Activated CD4-positive, alpha-beta T cell treated with anti-CD3 and anti-CD28 coated beads, Interleukin-2, amount 50 U/mL, for 4 hours (primary cell): ENCODE measurements around the gene CEMP1.

Experiments
- DNase-seq, 2 experiments: peaks; one replicate each; pipeline ENCODE4 v3.0.0-alpha.2; 2020

CEMP1 gene

DNA sequence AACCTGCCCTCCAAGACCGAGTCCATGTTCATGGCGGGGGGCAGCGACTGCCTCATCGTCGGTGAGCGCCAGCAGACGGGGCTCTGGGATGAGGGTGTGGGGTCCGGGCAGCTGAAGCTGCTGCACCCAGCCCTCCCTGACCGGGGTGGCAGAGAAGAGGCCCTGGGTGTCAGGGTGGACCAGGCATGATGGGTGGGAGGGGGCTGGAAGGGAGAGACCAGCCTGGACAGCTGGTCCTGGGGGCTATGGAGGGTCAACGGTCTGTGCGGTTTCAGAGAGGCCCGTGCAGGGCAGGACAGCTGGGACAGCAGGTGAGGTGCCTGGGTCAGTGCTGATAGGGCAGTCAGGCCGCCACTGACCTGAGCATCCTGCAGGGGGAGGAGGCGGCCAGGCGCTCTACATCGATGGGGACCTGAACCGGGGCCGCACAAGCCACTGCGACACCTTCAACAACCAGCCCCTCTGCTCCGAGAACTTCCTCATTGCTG is 30.7 kb downstream of the CEMP1 start:
- DNase-seq: no peak

DNA sequence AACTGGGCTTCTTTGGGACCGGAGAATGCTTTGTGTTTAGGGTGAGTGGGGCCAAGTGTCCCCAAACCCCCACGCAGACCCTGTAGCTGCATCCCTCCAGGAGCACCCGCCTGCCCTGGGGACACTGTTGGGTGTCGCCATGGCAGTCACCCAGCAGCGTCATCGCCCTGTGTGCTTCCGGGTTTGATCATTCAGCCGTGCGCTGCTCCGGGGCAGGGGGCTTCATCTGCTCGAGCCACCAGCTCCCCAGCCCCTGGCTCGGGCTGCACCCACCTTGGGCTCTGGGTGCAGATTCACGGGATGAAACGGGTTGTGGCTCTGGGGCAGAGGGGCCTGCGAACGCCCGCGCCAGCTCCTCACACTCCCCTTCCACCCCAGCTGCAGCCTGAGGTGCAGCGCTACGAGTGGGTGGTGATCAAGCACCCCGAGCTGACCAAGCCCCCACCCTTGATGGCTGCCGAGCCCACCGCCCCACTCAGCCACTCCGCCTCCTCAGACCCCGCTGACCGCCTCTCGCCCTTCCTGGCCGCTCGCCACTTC is 31.2 kb downstream of the CEMP1 start:
- DNase-seq: no peak

DNA sequence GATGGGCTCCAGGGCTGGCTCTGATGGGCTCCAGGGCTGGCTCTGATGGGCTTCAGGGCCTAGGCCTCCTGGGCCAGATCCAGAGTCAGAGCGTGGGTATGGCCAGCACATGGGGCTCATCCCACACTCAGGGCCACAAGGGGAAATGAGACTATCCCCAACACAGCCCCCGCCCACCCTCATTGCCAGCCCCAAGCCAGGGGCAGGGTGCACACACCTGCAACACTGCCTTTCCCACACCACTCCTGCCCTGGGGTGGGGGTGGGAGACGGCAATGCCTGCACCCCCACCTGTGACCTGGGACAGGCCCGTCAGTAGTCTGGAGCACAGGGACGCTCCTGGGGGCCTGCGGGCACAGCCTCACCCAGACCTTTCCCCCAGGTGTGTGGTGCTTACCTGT is 31.8 kb downstream of the CEMP1 start:
- DNase-seq: no peak

DNA sequence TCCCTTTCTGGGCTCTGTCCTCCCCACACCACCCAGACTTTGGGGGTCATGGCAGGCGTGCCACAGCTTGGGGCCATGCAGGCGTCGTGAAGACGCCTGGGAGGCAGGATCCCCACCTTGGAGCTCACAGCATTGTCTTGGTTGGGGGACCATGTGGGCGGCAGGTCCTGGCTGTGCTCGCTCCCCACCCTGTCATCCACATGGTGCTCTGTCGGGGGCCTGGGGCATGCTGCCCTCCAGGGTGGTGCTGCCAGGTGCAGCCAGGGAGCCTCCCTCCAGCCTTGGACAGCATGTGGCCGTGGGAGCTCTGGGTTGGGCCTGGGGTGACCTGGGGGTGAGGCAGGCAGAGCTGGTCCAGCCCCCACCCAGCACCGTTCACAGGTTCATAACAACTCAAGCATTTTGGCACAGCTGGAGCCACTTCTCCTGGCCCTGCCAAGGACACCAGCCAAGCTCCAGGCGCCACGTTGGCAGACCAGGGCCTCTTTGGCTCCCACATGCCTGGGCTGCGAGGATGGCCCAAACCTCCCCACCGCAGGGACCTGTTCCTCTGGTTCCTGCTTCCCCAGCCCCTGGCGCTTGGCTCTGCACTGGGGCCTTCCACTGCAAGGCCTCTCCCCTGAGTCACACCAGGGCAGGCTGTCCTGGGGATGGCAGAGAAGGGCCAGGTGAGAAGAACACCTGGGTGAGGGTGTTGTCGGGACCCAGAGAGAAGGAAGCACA is 32.5 kb downstream of the CEMP1 start:
- no peak for DNase-seq

DNA sequence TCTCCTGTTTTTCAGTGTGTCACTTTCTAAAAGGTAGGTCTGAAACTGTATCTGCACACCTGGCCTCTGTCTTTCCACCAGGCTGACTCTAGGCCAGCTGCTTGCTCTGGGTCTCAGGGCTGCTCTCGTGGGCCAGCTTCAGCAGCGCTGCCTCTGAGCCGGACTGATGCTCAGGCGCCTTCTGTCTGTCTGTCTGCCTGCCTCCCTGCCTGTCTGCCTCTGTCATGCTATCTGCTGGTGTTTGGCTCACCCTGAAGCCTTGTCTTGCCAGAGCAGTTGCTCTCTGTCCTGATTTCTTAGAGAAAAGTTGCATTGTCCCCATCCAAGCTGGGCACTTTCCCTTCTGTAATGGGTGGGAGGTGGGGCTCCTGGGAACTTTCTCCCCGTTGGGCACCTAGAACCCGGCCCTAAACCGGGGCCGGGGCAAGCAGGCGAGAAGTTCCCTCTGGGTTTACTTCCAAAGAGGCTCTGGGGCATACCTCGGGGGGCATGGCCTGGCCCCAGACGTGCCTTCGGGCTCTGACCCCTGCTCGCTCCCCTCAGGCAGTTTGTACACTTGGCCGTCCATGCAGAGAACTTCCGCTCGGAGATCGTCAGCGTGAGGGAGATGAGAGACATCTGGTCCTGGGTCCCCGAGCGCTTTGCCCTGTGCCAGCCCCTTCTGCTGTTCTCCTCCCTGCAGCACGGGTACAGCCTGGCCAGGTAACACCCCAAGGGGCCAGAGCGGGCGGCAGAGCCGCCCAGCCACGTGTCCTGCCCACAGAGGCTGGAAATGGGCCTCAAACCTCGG is 33.3 kb downstream of the CEMP1 start:
- no peak for DNase-seq

DNA sequence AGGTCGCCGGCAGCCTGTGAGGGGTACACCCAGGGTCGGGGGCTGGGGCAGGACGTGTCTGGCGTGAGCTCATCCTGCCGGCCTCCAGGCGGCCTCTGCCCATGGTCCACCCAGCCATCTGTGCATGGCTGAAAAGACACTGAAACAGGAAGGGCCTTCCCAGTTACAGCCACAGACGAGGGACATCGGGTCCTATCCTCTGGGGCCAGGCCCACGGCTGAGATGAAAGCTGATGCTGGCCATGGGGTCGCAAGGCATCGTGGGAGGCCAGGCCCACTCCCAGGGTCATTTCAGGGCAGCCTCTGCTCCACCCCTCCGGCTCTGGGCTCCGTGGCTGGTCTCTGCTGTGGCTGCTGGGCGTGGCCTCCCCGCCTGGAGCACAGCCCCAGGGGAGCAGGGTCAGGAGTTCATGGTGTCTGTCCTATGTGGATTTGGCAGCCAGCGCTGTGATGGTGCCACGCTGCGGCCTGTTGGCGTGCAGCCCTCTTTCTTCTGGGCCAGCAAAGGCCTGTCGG is 34.0 kb downstream of the CEMP1 start:
- DNase-seq: no peak

DNA sequence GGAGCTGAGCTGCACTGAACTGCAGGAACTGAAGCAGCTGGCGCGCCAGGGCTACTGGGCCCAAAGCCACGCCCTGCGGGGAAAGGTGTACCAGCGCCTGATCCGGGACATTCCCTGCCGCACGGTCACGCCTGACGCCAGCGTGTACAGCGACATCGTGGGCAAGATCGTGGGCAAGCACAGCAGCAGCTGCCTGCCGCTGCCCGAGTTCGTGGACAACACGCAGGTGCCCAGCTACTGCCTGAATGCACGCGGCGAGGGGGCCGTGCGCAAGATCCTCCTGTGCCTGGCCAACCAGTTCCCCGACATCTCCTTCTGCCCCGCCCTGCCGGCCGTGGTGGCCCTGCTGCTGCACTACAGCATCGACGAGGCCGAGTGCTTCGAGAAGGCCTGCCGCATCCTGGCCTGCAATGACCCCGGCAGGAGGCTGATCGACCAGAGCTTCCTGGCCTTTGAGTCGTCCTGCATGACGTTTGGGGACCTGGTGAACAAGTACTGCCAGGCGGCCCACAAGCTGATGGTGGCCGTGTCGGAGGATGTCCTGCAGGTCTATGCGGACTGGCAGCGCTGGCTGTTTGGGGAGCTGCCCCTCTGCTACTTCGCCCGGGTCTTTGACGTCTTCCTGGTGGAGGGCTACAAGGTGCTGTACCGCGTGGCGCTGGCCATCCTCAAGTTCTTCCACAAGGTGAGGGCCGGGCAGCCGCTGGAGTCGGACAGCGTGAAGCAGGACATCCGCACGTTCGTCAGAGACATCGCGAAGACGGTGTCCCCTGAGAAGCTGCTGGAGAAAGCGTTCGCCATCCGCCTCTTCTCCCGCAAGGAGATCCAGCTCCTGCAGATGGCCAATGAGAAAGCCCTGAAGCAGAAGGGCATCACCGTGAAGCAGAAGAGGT is 34.7 kb downstream of the CEMP1 start:
- no peak for DNase-seq

DNA sequence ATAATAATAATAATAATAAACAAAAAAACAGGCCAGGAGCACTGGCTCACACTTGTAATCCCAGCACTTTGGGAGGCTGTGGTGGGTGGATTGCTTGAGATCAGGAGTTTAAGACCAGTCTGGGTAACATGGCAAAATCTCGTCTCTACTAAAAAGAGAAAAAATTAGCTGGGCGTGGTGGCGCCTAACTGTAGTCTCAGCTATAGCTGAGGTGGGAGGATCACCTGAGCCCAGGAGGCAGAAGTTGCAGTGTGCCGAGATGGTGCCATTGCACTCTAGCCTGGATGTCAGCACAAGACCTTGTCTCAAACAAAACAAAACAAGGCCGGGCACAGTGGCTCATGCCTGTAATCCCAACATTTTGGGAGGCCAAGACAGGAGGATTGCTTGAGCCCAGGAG is 36.2 kb downstream of the CEMP1 start:
- no peak for DNase-seq

DNA sequence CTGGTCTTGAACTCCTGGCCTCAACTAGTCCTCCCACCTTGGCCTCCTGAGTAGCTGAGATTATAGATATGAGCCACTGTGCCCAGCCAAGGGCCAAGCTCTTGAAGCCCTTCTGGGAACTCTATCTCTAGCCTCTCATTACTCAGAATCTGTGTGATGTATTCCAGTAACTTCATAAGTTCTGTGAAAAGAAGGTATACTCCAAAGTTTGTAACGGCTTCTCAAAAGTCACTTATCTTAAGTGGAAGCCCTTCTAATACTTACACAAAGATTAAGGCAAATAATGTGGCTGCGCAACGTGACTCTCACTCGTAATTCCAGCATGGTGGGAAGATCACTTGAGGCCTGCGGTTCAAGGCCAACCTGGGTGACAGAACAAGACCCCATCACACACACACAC is 36.6 kb downstream of the CEMP1 start:
- DNase-seq: no peak

DNA sequence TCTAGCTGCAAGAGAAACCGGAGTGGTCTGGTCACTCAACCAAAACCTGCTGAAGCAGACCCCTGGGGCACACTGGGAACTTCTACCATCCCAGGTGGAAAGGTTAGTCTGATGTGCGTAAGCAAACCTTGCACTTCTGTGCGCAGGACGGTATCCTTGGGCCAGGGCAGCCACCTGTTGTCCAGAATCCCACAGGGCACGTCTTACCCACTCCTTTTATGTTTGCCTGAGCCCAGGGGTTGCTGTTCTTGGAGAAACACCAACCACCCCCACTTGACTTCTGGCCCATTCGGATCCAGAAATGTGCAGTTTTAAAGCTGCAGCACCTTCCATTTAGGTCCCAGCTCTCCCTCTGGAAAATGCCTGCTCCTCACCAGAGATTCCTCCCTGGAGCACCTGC is 37.6 kb downstream of the CEMP1 start:
- no peak for DNase-seq

DNA sequence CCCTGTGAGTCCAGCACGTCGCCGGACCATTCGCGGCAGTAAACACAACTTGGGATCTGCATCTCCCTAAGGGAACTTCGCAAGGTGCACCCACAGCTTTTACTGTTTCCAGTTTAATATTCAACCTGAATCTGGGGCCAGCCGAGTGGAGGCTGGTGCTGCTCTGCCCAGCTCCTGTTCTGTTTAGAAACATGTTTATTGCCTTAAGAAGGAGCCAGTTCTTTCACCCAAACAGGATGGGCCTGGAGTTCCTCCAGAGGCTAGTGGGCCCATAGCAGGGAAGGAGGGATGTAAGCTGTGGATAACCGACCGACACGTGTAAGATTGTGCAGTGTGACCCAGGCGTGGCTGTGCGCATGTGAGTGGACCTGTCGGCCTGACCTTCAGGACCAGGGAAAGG is 38.9 kb downstream of the CEMP1 start:
- DNase-seq: no peak

DNA sequence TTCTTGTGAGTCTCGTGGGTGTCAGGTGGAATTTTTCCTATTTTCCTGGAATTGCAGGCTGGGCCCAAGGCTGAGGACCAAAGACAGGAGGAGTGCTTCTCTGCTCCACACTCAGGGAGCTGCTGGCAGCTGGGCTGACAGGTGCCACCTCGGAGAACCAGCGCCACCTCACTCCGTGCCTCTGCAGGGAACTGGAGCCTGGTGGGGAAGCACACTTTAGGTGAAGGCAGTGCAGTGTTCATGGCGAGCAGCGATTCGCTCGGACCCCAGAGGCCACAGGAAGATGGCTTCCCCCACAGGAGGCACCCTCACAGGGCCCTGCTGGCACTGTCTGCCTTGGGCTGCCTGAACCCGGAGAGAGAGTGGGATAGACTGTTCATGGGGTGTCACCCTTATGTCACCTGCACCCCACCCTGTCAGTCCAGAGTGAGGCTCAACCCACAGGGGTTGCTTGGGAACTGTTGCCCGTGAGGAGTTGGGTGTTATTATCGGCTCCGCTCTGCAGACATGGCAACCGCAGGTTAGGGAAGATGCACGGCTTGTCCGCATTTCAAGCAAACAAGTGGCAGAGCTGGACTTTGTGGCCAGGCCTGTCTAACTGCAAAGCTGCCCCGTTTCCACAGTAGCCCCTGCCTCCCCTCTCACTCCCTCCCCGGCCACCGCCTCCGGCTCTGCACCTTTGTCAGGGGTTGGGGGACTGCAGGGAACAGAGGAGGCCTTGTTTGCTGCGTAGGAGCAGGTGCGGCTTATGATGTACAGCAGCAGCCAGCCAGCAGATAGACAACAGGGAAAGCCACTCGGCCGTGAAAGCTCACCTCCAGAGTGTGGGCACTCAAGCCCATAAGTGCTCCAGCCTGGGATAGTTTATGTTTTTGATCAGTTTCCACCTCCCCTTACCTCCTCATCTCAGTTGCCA is 40.8 kb downstream of the CEMP1 start:
- no peak for DNase-seq

DNA sequence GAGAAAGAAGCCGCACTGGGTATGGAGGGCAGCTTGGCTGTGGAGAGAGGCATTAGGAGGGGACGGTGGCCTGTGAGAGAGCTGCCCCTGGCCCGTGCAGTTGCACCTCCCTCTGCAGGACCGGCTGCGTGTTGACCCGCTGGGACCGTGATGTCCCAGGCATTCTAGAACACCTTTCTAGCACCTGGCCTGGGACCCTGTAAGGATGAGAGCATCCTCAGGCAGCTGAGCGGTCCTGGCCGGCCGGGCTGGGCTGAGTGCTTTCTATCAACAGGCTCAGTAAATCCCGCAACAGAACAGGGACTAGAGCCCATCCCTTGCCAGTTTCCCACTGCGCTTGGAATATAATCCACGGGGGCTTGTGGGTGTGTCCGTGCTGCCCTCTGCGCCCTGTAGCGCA is 41.6 kb downstream of the CEMP1 start:
- DNase-seq: no peak

DNA sequence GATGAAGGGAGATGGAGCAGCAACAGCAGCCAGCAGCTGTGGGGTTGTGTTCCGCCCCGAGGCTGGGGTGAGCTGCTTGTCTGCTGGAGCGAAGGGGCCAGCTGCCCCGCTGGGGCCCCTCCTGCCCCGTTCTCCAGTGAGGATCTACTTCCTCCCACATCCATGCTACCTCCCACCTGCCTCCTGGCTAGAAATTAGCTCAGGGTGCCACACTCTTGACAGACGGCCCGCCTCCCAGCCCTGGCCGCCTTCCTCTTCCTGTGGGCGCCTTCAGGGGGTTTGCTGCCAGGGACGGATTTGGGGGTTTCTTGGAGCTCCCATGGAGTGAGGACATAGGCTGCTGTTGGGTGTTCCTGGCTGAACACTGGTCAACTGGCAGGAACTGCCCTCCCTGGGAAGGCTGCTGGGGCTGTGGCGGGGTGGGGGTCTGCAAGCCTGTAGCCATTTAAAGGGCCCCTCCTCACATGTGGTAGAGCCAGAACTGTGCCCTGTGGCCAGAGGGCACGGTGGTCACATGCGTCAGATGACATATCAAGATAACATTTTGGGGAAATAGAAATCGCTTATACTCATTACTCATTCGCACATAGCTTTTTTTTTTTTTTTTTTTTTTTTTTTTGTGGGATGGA is 43.2 kb downstream of the CEMP1 start:
- no peak for DNase-seq

DNA sequence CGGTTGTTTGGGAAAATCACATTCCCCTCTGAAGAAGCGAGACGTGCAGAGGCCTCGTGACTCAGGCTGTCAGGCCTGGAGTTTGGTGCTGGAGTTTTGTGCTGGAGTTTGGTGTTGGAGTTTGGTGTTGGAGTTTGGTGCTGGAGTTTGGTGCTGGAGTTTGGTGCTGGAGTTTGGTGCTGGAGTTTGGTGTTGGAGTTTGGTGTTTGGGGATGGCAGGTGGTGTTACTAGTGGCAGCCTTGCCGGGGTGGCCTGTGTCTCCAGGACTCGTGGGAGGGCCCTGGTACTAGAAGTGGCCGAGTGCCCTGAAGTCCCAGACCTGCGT is 43.7 kb downstream of the CEMP1 start:
- DNase-seq: no peak

DNA sequence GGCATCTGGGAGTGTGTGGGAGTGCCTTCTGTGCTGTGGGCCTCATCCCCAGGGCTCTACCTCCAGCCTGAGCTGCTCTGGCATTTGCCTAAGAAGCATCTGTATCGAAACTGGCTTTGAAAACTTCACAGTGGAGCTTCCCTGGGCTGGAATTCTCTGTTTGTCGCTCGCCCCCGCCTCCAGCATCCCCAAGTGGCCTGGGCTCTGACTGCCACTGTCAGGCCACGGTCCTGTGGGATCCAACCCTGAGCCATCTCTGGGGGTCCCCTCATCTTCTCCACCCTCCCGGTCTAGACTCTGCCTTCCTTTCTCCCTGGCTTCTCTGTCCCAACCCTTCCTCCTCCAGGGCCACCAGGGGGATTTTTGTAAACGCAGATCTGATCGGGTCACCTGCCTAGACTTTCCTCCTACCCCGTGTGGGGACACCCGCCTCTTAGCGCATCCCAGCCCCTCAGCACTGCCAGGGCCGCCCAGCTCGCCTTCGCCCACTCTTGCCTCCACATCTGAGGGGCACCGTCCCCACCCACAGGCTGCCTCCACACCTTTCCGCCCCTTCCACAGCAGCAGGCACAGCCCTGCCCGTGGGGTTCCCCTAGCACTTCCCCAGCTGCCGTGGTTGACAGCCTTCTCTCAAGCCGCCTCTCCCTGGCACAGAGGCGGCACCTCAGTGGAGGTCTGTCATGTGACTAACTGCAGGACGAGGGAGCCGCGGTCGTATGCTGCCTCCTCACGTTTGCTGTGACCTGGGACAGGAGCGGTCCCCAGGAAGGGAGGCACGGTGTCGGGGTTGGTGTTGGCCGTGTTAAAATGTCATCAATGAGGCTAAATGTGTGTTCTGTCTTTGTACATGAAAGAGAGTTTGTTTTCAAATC is 44.3 kb downstream of the CEMP1 start:
- peak; percentile 77 to 81 for DNase-seq

DNA sequence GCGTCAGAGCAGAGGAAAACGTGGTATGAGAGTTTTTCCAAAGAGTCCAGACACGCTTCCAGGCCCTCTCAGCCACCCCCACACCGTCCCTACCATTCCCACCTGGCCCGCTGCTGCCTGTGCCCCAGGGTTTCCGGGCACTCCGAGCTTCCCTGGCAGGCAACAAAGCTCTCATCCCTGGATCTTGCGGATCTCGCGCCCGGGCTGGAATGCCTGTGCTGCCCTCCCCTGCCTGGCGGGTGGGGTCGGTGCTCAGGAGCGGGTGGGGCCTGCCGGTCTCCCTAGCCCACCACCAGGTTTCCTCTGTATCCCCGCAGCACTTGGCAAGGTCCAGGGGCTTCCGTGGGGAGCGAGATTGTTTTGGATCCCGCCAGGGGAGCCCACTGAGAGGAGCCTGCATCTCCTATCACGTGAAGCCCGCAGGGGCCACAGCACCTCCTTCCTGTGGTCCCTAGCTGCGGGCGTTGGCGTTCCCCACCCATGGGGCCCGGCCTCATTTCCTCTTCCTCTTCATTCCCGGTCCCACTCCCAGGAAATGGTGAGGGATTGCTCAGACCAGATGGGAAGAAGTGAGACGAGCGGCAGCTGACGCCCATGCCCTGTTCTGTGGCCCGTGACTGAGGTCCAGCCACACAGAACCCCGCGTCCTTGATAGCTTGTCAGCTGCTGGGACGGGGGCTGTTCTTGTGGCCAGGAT is 45.2 kb downstream of the CEMP1 start:
- DNase-seq: no peak

DNA sequence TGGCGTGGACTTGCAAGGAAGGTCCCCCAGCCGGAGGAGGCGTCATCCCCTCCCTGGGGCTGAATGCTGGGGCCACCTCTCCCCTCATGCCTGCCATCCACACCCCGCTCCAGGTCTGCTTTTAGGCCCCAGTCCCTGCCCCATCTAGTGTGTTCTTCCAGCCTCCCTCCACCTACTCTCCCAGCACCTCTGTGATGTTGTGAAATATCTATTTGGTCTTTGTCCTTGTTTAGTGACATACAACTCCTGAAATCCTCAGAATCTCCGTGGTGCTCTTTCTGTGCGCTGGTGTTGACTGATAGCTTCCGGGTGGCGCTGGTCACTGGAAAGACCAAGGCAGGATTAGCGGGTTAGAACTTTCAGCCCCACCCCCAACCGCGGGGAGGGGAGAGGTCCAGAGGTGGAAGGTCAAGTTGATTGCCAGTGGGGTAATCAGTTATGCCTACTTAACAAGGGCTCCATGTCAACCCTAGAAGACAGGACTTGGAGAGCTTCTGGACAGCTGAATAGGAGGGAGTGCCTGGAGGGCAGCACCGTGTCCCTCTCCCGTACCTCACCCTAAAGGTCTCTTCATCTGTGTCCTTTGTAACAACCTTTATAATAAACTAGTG is 46.2 kb downstream of the CEMP1 start:
- no peak for DNase-seq
